GM12878 (cell line): ENCODE measurements around the gene RCE1. TPM values are rescaled to one million over a fixed set of nuclear protein-coding genes. Genes with fewer than 3 reads are reported as not detected.

Experiments
- BHLHE40 ChIP-seq, 2 experiments: fragments of 450-650 bp in 1 of 2; IDR thresholded peaks; 2 replicates each; pipeline ENCODE4 v1.6.1; 2011 to 2017; ENCODE audit warnings: low read depth in 2 of 2, borderline replicate concordance in 1 of 2, improper control_type of control experiment in 1 of 2, low read length in 1 of 2, mild to moderate bottlenecking in 1 of 2
- CBX5 ChIP-seq: sonication (generic); IDR thresholded peaks from 2 replicates; pipeline ENCODE4 v1.6.1; 2016; ENCODE audit warnings: low read depth, moderate library complexity, mild to moderate bottlenecking, inconsistent platforms
- CEBPB ChIP-seq, 2 experiments: fragments of 150-350 bp in 1 of 2; IDR thresholded peaks; 2 replicates each; pipeline ENCODE4 v1.6.1; 2012 to 2014; ENCODE audit warnings: low read depth in 2 of 2, low read length in 2 of 2, borderline replicate concordance in 1 of 2, inconsistent platforms in 1 of 2
- CREB1 ChIP-seq: IDR thresholded peaks from 2 replicates; pipeline ENCODE4 v1.6.1; 2012; ENCODE audit warnings: low read depth, mild to moderate bottlenecking, inconsistent platforms
- CUX1 ChIP-seq: IDR thresholded peaks from 2 replicates; pipeline ENCODE4 v1.6.1; 2012; ENCODE audit warnings: improper control_type of control experiment, low read depth, low read length; ENCODE audit not compliant: insufficient replicate concordance
- E2F4 ChIP-seq: IDR thresholded peaks from 2 replicates; pipeline ENCODE4 v1.6.1; 2012; ENCODE audit warnings: low read depth, low read length, improper control_type of control experiment
- ELK1 ChIP-seq: IDR thresholded peaks from 2 replicates; pipeline ENCODE4 v1.6.1; 2012; ENCODE audit warnings: low read depth, low read length, improper control_type of control experiment
- ETV6 ChIP-seq, 2 experiments: fragments of 450-650 bp in 1 of 2; IDR thresholded peaks in 1 of 2; conservative IDR thresholded peaks in 1 of 2; 2 replicates each; pipeline ENCODE4 v1.6.1; 2014; ENCODE audit warnings: antibody characterized with exemption in 1 of 2, borderline replicate concordance in 1 of 2, low read depth in 1 of 2, mild to moderate bottlenecking in 1 of 2, moderate library complexity in 1 of 2
- FOS ChIP-seq: IDR thresholded peaks from 3 replicates; pipeline ENCODE4 v1.6.1; 2011; ENCODE audit warnings: borderline replicate concordance; ENCODE audit not compliant: insufficient read length; ENCODE audit errors: extremely low read depth
- GABPA ChIP-seq: IDR thresholded peaks from 2 replicates; pipeline ENCODE4 v1.6.1; 2014; ENCODE audit warnings: antibody characterized with exemption, low read depth, mild to moderate bottlenecking, inconsistent platforms
- HSF1 ChIP-seq: fragments of 150-350 bp; IDR thresholded peaks from 2 replicates; pipeline ENCODE4 v1.6.1; 2014; ENCODE audit warnings: mild to moderate bottlenecking, low read depth, low read length
- POLR2AphosphoS5 ChIP-seq: IDR thresholded peaks from 2 replicates; pipeline ENCODE4 v1.6.1; 2011; ENCODE audit warnings: mild to moderate bottlenecking, low read length, inconsistent platforms
- SP1 ChIP-seq: IDR thresholded peaks from one replicate; pipeline ENCODE4 v1.6.1; 2011; ENCODE audit warnings: low read depth, low read length
- SPI1 ChIP-seq: IDR thresholded peaks from 2 replicates; pipeline ENCODE4 v1.6.1; 2011; ENCODE audit warnings: low read depth, mild to moderate bottlenecking, low read length, moderate library complexity, borderline replicate concordance; ENCODE audit not compliant: insufficient read depth
- SREBF1 ChIP-seq: IDR thresholded peaks from 2 replicates; pipeline ENCODE4 v1.6.1; 2012; ENCODE audit warnings: mild to moderate bottlenecking, low read length
- SRF ChIP-seq, 2 experiments: IDR thresholded peaks; 2 replicates each; pipeline ENCODE4 v1.6.1; 2011; ENCODE audit warnings: low read depth in 2 of 2, low read length in 2 of 2, mild to moderate bottlenecking in 1 of 2, moderate library complexity in 1 of 2
- TCF12 ChIP-seq: IDR thresholded peaks from 2 replicates; pipeline ENCODE4 v1.6.1; 2011; ENCODE audit warnings: low read depth, mild to moderate bottlenecking, low read length
- WRNIP1 ChIP-seq: IDR thresholded peaks from 2 replicates; pipeline ENCODE4 v1.6.1; 2011; ENCODE audit warnings: low read depth, low read length, improper control_type of control experiment, borderline replicate concordance
- ZNF384 ChIP-seq: IDR thresholded peaks from 2 replicates; pipeline ENCODE4 v1.6.1; 2012; ENCODE audit warnings: low read depth, mild to moderate bottlenecking, low read length, improper control_type of control experiment, borderline replicate concordance
- polyA plus RNA-seq, 11 experiments: library from polyadenylated mRNA; depleted of rRNA in 4 of 11; unstranded in 6 of 11; stranded (reverse) in 5 of 11; fragments of >200 nt; fragmentation: Nextera tagmentation in 4 of 11; fragmentation: Illumina TruSeq in 1 of 11; extraction: Ambion mirVana in 4 of 11; extraction: Trizol in 1 of 11; gene quantifications; 1 replicate in 1 of 11; 2 replicates in 10 of 11; pipeline versions ENCODE4 v1.2.1 to v1.2.3, GENCODE V29; 2011 to 2016; ENCODE audit warnings: inconsistent platforms in 2 of 11, missing spikeins in 2 of 11, low read depth in 1 of 11
- total RNA-seq, 4 experiments: library from RNA; depleted of rRNA in 3 of 4; stranded (reverse); fragments of >200 nt in 3 of 4; fragmentation: Illumina TruSeq in 1 of 4; extraction: Trizol in 1 of 4; gene quantifications; 2 replicates each; pipeline versions ENCODE4 v1.2.1 to v1.2.3, GENCODE V29; 2013 to 2021

RCE1 gene
- total and polyA plus RNA-seq, 10 of the 15 experiments (the other 5 are each of a cell fraction or from before 2014, with no cell fraction given): 0.79 to 32.9 (median 16.4) TPM

- no peak for TF ChIP-seq ELK1
- TF ChIP-seq GABPA: peak; percentile 59; the same call in 1 of the 2 replicates
- TF ChIP-seq SRF (IDR thresholded peaks at IDR 0.05; ENCODE audit: low read depth in 2 of 2, low read length in 2 of 2): peak in 1 of 2 experiments; percentile 92; a peak in 2 of 4 replicates
- TF ChIP-seq TCF12: peak; percentile 95
- peak; percentile 62 for TF ChIP-seq CREB1
- peak in 1 of 2 experiments; percentile 70; a peak in 2 of 4 replicates for TF ChIP-seq ETV6 (conservative IDR thresholded peaks at IDR 0.05 in 1 of 2, IDR thresholded peaks at IDR 0.05 in 1 of 2; ENCODE audit: borderline replicate concordance in 1 of 2, low read depth in 1 of 2)
- TF ChIP-seq E2F4: no peak
- no peak for TF ChIP-seq FOS
- TF ChIP-seq SPI1: peak; percentile 36; the same call in 1 of the 2 replicates
- no peak for TF ChIP-seq CEBPB (IDR thresholded peaks at IDR 0.05; ENCODE audit: borderline replicate concordance in 1 of 2, low read depth in 2 of 2, low read length in 2 of 2)
- TF ChIP-seq SREBF1: no peak
- peak; percentile 67; the same call in 1 of the 2 replicates for TF ChIP-seq CBX5
- no peak for TF ChIP-seq ZNF384
- TF ChIP-seq BHLHE40 (IDR thresholded peaks at IDR 0.05; ENCODE audit: borderline replicate concordance in 1 of 2, low read depth in 2 of 2, low read length in 1 of 2): peak; percentile 94
- TF ChIP-seq CUX1: no peak
- TF ChIP-seq WRNIP1: no peak
- no peak for TF ChIP-seq POLR2AphosphoS5
- no peak for TF ChIP-seq SP1
- no peak for TF ChIP-seq HSF1
These were observed 48.8 kb downstream of the RCE1 start (continued) for GRCh38 chr11:66891851-66892660.
